HepG2 (cell line): ENCODE results near the gene FNDC8. TPM values are rescaled to one million over a fixed set of nuclear protein-coding genes. Genes with fewer than 3 reads are reported as not detected.

ENCODE experiments used
- ATAC-seq: fragments of 200-7000 bp; cut with Tn5 transposase; 3 replicates; pipeline ENCODE4 v1.9.1; 2020; ENCODE audit warnings: mild to moderate bottlenecking, moderate library complexity
- BruUV-seq: library from RNA; stranded (reverse); fragments of 400-500 nt; replicated peaks from 2 replicates; lab custom pipeline; 2021; lab: Mats Ljungman, UMichigan
- CTCF ChIA-PET: fragments of 300-600 bp; formaldehyde crosslinking; extraction: SDS; loops from one replicate; lab custom pipeline; 2021; ENCODE audit warnings: low total read pairs, inconsistent platforms, low intra/inter-chr PET ratio; lab: Yijun Ruan, JAX
- POLR2A ChIA-PET: fragments of 350-600 bp; sonication (Branson Sonifier 250); formaldehyde crosslinking; loops from one replicate; lab custom pipeline; 2020; ENCODE audit warnings: antibody characterized with exemption, inconsistent platforms; lab: Yijun Ruan, JAX
- DNase-seq: peaks from one replicate; pipeline ENCODE4 v3.0.0-alpha.2; 2015; ENCODE audit warnings: low spot score
- FAIRE-seq: peaks from 3 replicates; lab custom pipeline; 2011; peaks lifted over from hg19 to GRCh38; lab: Jason Lieb, UNC
- H2AFZ ChIP-seq: one replicate; pipeline ENCODE4 v1.6.1; 2011; ENCODE audit warnings: low read length, inconsistent platforms
- H3K27ac ChIP-seq: fragments of 300-600 bp; 3 replicates; pipeline ENCODE4 v1.8.0; 2011; ENCODE audit warnings: mixed run types, mild to moderate bottlenecking, mixed read lengths, low read length, inconsistent platforms; ENCODE audit not compliant: insufficient read depth; ENCODE audit errors: extremely low read length
- H3K27me3 ChIP-seq, 2 experiments: fragments of 200-600 bp in 1 of 2; 2 replicates in 1 of 2; 3 replicates in 1 of 2; pipeline versions ENCODE4 v1.6.0 to v1.8.0; 2011; ENCODE audit warnings: low read length in 2 of 2, mild to moderate bottlenecking in 2 of 2, moderate library complexity in 2 of 2, inconsistent platforms in 1 of 2; ENCODE audit not compliant: insufficient read depth in 2 of 2, control insufficient read depth in 1 of 2
- H3K36me3 ChIP-seq, 2 experiments: fragments of 200-600 bp in 1 of 2; replicated peaks in 1 of 2; 2 replicates in 1 of 2; 3 replicates in 1 of 2; pipeline versions ENCODE4 v1.5.1 to v1.8.0; 2011; ENCODE audit warnings: low read length in 2 of 2, inconsistent platforms in 1 of 2; ENCODE audit not compliant: insufficient read depth in 2 of 2, control insufficient read depth in 1 of 2
- H3K4me1 ChIP-seq: 2 replicates; pipeline ENCODE4 v1.5.1; 2012; ENCODE audit warnings: low read length, inconsistent platforms; ENCODE audit not compliant: insufficient read depth
- H3K4me2 ChIP-seq: 2 replicates; pipeline ENCODE4 v1.6.0; 2011; ENCODE audit warnings: low read depth, low read length, inconsistent platforms
- H3K4me3 ChIP-seq, 3 experiments: fragments of 200-600 bp in 1 of 3; sonication (generic), shearing (Covaris generic) in 1 of 3; replicated peaks in 1 of 3; 2 replicates each; pipeline ENCODE4 v1.5.1; 2011 to 2016; ENCODE audit warnings: low read length in 3 of 3, inconsistent platforms in 2 of 3, low read depth in 2 of 3, mild to moderate bottlenecking in 2 of 3, control low read depth in 1 of 3, mixed read lengths in 1 of 3; ENCODE audit not compliant: insufficient read depth in 1 of 3
- H3K79me2 ChIP-seq: one replicate; pipeline ENCODE4 v1.6.1; 2011; ENCODE audit warnings: low read length, inconsistent platforms; ENCODE audit not compliant: insufficient read depth
- H3K9ac ChIP-seq: 2 replicates; pipeline ENCODE4 v1.6.0; 2011; ENCODE audit warnings: mild to moderate bottlenecking, low read depth, low read length, inconsistent platforms; ENCODE audit not compliant: insufficient read depth
- H3K9me3 ChIP-seq: 2 replicates; pipeline ENCODE4 v1.5.1; 2012; ENCODE audit warnings: mild to moderate bottlenecking, low read length
- H4K20me1 ChIP-seq: 2 replicates; pipeline ENCODE4 v1.6.0; 2011; ENCODE audit warnings: inconsistent platforms, mild to moderate bottlenecking, low read length, moderate library complexity; ENCODE audit not compliant: insufficient read depth
- FOXO1 ChIP-seq: sonication (generic); formaldehyde crosslinking; IDR thresholded peaks from 2 replicates; pipeline ENCODE4 v1.4.0; 2020; ENCODE audit warnings: missing genetic modification reagents
- HOXA3 ChIP-seq: sonication (generic); formaldehyde crosslinking; IDR thresholded peaks from 2 replicates; pipeline ENCODE4 v1.5.0; 2020; ENCODE audit warnings: missing genetic modification reagents
- JUND ChIP-seq: sonication (generic); formaldehyde crosslinking; IDR thresholded peaks from 2 replicates; pipeline ENCODE4 v1.8.0; 2022; ENCODE audit warnings: mild to moderate bottlenecking, missing genetic modification reagents
- MTA3 ChIP-seq: sonication (generic); formaldehyde crosslinking; IDR thresholded peaks from 2 replicates; pipeline ENCODE4 v1.4.0; 2020; ENCODE audit warnings: missing genetic modification reagents
- NFE2L1 ChIP-seq: sonication (generic); formaldehyde crosslinking; IDR thresholded peaks from 2 replicates; pipeline ENCODE4 v1.4.0; 2020; ENCODE audit warnings: missing genetic modification reagents, mild to moderate bottlenecking, borderline replicate concordance
- RFX3 ChIP-seq: IDR thresholded peaks from 2 replicates; pipeline ENCODE4 v1.6.1; 2016; ENCODE audit warnings: missing biosample characterization, missing genetic modification reagents
- SP5 ChIP-seq: IDR thresholded peaks from 2 replicates; pipeline ENCODE4 v1.6.1; 2016; ENCODE audit warnings: low read depth, borderline replicate concordance
- SRSF9 ChIP-seq: fragments of 200-400 bp; formaldehyde crosslinking; IDR thresholded peaks from 2 replicates; pipeline ENCODE4 v1.6.1; 2018; ENCODE audit warnings: borderline replicate concordance, mild to moderate bottlenecking, low read depth, low read length; ENCODE audit not compliant: insufficient read depth, poor library complexity, severe bottlenecking
- ZGPAT ChIP-seq: IDR thresholded peaks from 2 replicates; pipeline ENCODE4 v1.6.1; 2016; ENCODE audit warnings: mild to moderate bottlenecking
- ZNF17 ChIP-seq: sonication (generic); formaldehyde crosslinking; IDR thresholded peaks from 2 replicates; pipeline ENCODE4 v1.5.0; 2020; ENCODE audit warnings: mild to moderate bottlenecking, missing genetic modification reagents
- ZNF615 ChIP-seq: sonication (generic); formaldehyde crosslinking; IDR thresholded peaks from 2 replicates; pipeline ENCODE4 v1.5.0; 2020; ENCODE audit warnings: mild to moderate bottlenecking, missing genetic modification reagents, borderline replicate concordance
- WGBS: methylation state at CpG from one replicate; pipeline ENCODE4 v1.1.6; 2017; ENCODE audit warnings: low lambda C conversion rate; 5-methylcytosine and 5-hydroxymethylcytosine counted together
- in situ Hi-C: cut with HindIII; loops from 2 replicates; pipeline ENCODE4 v1.10.0; 2017; ENCODE audit warnings: low pct_unique_long_range_greater_than_20kb; ENCODE audit not compliant: extremely low pct_ligation_motif_present
- intact Hi-C: fragments of 100-400 bp; cut with micrococcal nuclease; formaldehyde crosslinking; loops from one replicate; pipeline ENCODE4 v1.10.0; 2022; ENCODE audit not compliant: unreplicated experiment
- polyA plus RNA-seq, 8 experiments: library from polyadenylated mRNA; depleted of rRNA in 3 of 8; stranded (reverse) in 7 of 8; unstranded in 1 of 8; fragments of >200 nt; fragmentation: Illumina TruSeq in 4 of 8; extraction: Trizol in 4 of 8; gene quantifications; 2 replicates each; pipeline versions ENCODE4 v1.2.1 to v1.2.3, GENCODE V29; 2011 to 2016; ENCODE audit warnings: low read depth in 4 of 8, missing spikeins in 1 of 8, mixed read lengths in 1 of 8; ENCODE audit not compliant: insufficient read depth in 1 of 8
- total RNA-seq, 5 experiments: library from RNA; depleted of rRNA; stranded (reverse); fragments of >200 nt; fragmentation: Illumina TruSeq; extraction: Trizol; gene quantifications; 2 replicates each; pipeline ENCODE4 v1.2.3, GENCODE V29; 2016; ENCODE audit warnings: low read depth in 1 of 5

Gene FNDC8
- total and polyA plus RNA-seq, 2 of the 13 experiments (the other 11 are each of a cell fraction or from before 2014, with no cell fraction given) = not detected

- FAIRE-seq = no peak
- peak overlapping the region; percentile 21 for H3K27ac ChIP-seq
- no peak overlapping the region for H2AFZ ChIP-seq
- BruUV-seq = no TSS peak
- no peak overlapping the region for H3K4me3 ChIP-seq
- no peak overlapping the region for H3K9ac ChIP-seq
- peaks cover 83% of the 10 kb centered on the region for H3K79me2 ChIP-seq
- TF ChIP-seq FOXO1 (CRISPR knock-in tag) = no peak
- no peak for TF ChIP-seq NFE2L1 (CRISPR knock-in tag)
- no peak for TF ChIP-seq SRSF9
- TF ChIP-seq JUND = no peak
- no peak for TF ChIP-seq ZNF615 (CRISPR knock-in tag)
- TF ChIP-seq ZGPAT = no peak
- TF ChIP-seq HOXA3 = no peak
- TF ChIP-seq SP5 = no peak
- no peak for TF ChIP-seq ZNF17
- no peak for TF ChIP-seq RFX3 (CRISPR knock-in tag)
- no peak for TF ChIP-seq MTA3 (CRISPR knock-in tag)
- TF ChIP-seq, all 625 proteins: peak for 0
- H3K4me2 ChIP-seq = peak overlapping the region; percentile 85; the same call in 1 of the 2 replicates
- ChIA-PET CTCF (no interaction called here), POLR2A (interaction anchor here (1.3 kb wide), 1 partner anchor 9 kb away, joined by 4 read pairs; no protein-coding TSS in a partner anchor)
- in situ Hi-C loops (no loop called here), intact Hi-C loops (no loop called here)
- WGBS = 90% methylated on average over 3 of the region's 3 CpGs
- DNase-seq (no peak), ATAC-seq (no peak)
- H3K4me1 ChIP-seq = peaks cover 90% of the 10 kb centered on the region
- no peaks in the 10 kb centered on the region; a peak in 1 of 5 replicates for H3K36me3 ChIP-seq
- H3K27me3 ChIP-seq = no peaks in the 10 kb centered on the region; a peak in 1 of 5 replicates
- H3K9me3 ChIP-seq = no peaks in the 10 kb centered on the region
- H4K20me1 ChIP-seq = no peaks in the 10 kb centered on the region
Measured at GRCh38 chr17:35073183-35073790, 48.1 kb upstream of the FNDC8 start.
